ENCODE measurements around the gene RNF224. TPM values are rescaled to one million over a fixed set of nuclear protein-coding genes. Genes with fewer than 3 reads are reported as not detected.

RNF224 gene
- total RNA-seq, 1 donor from 2014 or later, result not detected

DNA sequence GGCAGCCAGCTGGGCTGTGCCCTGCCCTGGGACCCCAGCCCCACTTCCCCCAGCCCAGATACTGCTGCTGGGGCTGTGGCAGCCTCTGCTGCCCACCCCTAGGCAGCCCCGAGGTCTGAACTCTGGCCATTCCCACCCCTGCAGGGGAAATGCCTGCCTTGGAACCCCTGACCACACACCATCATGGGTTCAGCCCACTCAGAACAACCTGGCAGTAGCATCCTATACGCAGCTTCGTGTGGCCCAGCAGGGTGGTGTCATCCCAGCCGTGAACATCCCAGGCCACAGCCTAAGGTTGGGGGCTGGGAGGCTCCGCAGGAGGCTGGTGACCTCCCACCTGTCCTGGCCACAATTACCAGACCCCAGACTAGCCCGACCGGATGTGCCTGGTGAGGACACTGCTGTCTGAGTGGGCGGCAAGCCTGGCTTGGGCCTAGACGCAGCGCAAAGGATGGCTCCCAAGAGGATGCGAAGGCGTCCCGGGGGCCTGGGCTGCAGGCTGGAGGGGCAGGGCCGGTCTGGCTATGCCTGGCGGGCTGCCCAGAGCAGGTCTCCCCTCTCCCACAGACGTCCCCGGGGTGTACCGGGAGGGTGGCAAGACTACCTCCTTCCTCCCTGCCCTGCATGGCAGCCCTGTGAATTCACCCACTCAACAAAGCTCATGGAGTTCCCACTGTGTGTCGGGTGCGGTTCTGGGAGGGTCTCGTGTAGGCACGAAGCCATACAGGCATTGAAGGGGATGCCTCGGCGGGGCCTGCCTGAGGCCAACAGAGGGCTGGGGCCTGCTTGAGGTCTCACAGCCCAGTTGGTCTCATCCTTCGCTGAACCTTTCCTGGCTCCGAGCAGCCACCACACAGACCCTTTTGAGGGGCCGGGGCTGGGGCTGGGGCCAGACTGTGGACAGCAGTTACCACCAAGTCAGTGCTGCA lies 1.9 kb downstream of the RNF224 start:
- Histone ChIP-seq H3K4me2 (ENCODE audit: low read length) (no peak overlapping the region), H3K9ac (ENCODE audit: low read length) (no peak overlapping the region), H3K79me2 (ENCODE audit: insufficient read depth, low read length) (no peaks in the 10 kb centered on the region), H2AFZ (ENCODE audit: low read depth, low read length) (no peak overlapping the region), H3K9me3 (ENCODE audit: insufficient read depth, low read depth, low read length) (no peaks in the 10 kb centered on the region), H3K27me3 (ENCODE audit: insufficient read depth, low read length) (no peaks in the 10 kb centered on the region), H3K4me3 (ENCODE audit: insufficient read depth, low read depth, low read length) (no peak overlapping the region), H3K27ac (ENCODE audit: low read depth, low read length) (no peak overlapping the region), H3K4me1 (ENCODE audit: insufficient read depth, low read length) (peaks cover 12% of the 10 kb centered on the region), H4K20me1 (ENCODE audit: insufficient read depth, low read length) (no peaks in the 10 kb centered on the region), H3K36me3 (ENCODE audit: insufficient read depth, low read length) (no peaks in the 10 kb centered on the region)
- no peak overlapping the region for H3K27ac Mint-ChIP-seq (ENCODE audit: unreplicated experiment)
- H3K27me3 Mint-ChIP-seq (ENCODE audit: low read depth, unreplicated experiment), result no peaks in the 10 kb centered on the region
- no peaks in the 10 kb centered on the region for H3K9me3 Mint-ChIP-seq (ENCODE audit: unreplicated experiment)
- H3K36me3 Mint-ChIP-seq (ENCODE audit: low read depth, unreplicated experiment), result no peaks in the 10 kb centered on the region
- DNase-seq (ENCODE audit: low read depth) (no peak), FAIRE-seq (no peak)
- peaks cover 4% of the 10 kb centered on the region for H3K4me1 Mint-ChIP-seq (ENCODE audit: low read depth, unreplicated experiment)
- H3K4me3 Mint-ChIP-seq (ENCODE audit: unreplicated experiment), result no peak overlapping the region
- TF ChIP-seq EZH2 (IDR thresholded peaks at IDR 0.05; ENCODE audit: insufficient read depth, low read length) (no peak), CTCF (IDR thresholded peaks at IDR 0.05; ENCODE audit: insufficient read depth, low read depth, low read length) (no peak)

- Mint-ChIP-seq H3K4me3 (ENCODE audit: unreplicated experiment) (no peak overlapping the region), H3K36me3 (ENCODE audit: low read depth, unreplicated experiment) (no peaks in the 10 kb centered on the region), H3K27me3 (ENCODE audit: low read depth, unreplicated experiment) (no peaks in the 10 kb centered on the region), H3K27ac (ENCODE audit: unreplicated experiment) (no peak overlapping the region), H3K9me3 (ENCODE audit: unreplicated experiment) (no peaks in the 10 kb centered on the region), H3K4me1 (ENCODE audit: low read depth, unreplicated experiment) (peaks cover 4% of the 10 kb centered on the region)
- Histone ChIP-seq H4K20me1 (ENCODE audit: insufficient read depth, low read length) (no peaks in the 10 kb centered on the region), H2AFZ (ENCODE audit: low read depth, low read length) (no peak overlapping the region), H3K4me1 (ENCODE audit: insufficient read depth, low read length) (peaks cover 12% of the 10 kb centered on the region), H3K27me3 (ENCODE audit: insufficient read depth, low read length) (no peaks in the 10 kb centered on the region), H3K4me3 (ENCODE audit: insufficient read depth, low read depth, low read length) (no peak overlapping the region), H3K9me3 (ENCODE audit: insufficient read depth, low read depth, low read length) (no peaks in the 10 kb centered on the region), H3K79me2 (ENCODE audit: insufficient read depth, low read length) (no peaks in the 10 kb centered on the region), H3K27ac (ENCODE audit: low read depth, low read length) (no peak overlapping the region), H3K36me3 (ENCODE audit: insufficient read depth, low read length) (no peaks in the 10 kb centered on the region), H3K9ac (ENCODE audit: low read length) (no peak overlapping the region), H3K4me2 (ENCODE audit: low read length) (no peak overlapping the region)
- DNase-seq (ENCODE audit: low read depth) (no peak), FAIRE-seq (no peak)
- TF ChIP-seq EZH2 (IDR thresholded peaks at IDR 0.05; ENCODE audit: insufficient read depth, low read length), result no peak
- no peak for TF ChIP-seq CTCF (IDR thresholded peaks at IDR 0.05; ENCODE audit: insufficient read depth, low read depth, low read length)
Measured at GRCh38 chr9:137229903-137230704, 2.8 kb downstream of the RNF224 start.
